ENCODE data around the gene FOXJ1.

DNA sequence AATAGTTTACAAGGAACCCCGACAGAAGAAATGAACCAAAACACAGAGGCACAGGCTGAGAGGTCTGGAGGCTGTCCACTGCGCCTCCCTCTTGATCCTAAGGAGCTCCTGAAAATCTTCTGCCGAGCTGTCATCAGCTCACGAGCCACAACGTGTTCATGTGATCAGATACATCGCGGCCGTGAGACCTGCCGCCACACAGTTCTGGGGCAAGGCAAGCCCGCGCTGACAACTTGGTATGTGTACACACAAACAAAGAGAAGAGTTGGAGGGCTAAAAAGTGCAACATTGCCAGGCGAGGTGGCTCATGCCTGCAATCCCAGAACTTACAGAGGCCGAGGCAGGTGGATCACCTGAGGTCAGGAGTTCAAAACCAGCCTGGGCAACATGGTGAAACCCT, 45.1 kb downstream of the FOXJ1 start:
- TF ChIP-seq CTCF (IDR thresholded peaks at IDR 0.05) = no peak
- TF ChIP-seq ESRRA (IDR thresholded peaks at IDR 0.05; ENCODE audit: borderline replicate concordance, low read length) = no peak
- TF ChIP-seq EP300 (IDR thresholded peaks at IDR 0.05) = no peak
- no peak for TF ChIP-seq NPAS2 (CRISPR knock-in tag; IDR thresholded peaks at IDR 0.05; ENCODE audit: borderline replicate concordance)
- no peak for TF ChIP-seq RAD21 (conservative IDR thresholded peaks at IDR 0.05 in 1 of 2, IDR thresholded peaks at IDR 0.05 in 1 of 2)
